ENCODE results near the gene ZNHIT3.

ZNHIT3 gene

DNA sequence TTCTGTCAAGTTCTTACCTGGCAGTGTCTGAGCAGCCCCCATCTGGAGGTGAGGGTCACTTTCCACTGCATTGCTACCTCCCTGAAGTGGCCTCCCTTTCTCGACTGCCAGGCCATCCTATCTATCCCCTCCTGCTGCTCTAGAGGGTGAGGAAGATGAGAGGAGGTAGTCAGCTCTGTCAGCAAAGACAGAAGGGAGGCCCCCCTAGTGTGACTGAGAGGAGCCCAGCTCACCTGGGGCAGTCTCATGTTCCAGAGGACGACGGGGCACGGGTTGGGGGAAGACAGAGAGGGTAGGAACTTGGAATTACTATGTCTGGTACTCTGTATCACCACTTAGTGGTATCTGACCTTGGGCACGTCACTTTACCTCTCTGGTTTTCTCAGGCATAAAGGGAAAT, 26.2 kb downstream of the ZNHIT3 start:
- DNase-seq (ENCODE audit: low read depth) = no peak

DNA sequence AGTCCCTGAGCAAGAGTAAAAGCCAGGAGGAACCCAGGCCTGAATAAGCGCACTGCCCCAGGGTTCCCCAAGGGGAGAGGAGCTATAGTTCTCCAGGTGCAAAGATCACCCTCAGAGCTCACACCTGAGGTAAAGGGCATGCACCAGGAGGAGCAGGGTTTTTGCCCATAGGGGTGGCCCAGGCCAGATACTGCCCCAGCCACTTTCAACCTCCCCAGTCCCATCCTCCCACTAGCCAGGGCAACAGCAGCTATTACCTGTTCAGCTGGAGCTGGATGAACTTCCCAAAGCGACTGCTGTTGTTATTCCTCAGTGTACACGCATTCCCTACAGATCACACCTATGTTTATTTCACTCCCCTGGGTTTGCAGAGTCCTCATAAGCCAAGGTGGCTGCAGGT, 28.4 kb downstream of the ZNHIT3 start:
- DNase-seq (ENCODE audit: low read depth) = no peak

- no peak for DNase-seq (ENCODE audit: low read depth)
These were observed 29.4 kb downstream of the ZNHIT3 start for GRCh38 chr17:36515837-36516236.

DNA sequence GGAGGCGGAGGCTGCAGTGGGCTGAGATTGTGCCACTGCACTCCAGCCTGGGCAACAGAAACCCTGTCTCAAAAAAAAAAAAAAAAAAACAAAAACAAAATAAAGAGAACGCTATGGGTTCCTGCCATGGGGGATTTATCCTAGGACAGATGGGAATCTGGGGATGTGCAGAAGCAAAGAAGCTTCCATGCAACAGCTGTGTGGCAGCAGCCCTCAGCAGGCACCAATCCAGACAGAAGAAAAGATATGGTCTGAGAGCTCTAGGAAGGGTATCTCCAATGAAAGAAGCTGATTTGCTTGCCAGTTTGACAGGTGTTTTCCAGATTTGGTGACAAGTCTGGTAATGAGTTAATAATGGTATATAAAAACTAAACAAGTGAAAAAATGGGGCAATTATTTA, 36.6 kb downstream of the ZNHIT3 start:
- DNase-seq (ENCODE audit: low read depth) = no peak

GRCh38 chr17:36524428-36524876, 38.0 kb downstream of the ZNHIT3 start:
- no peak for DNase-seq (ENCODE audit: low read depth)

GRCh38 chr17:36525113-36525512, 38.6 kb downstream of the ZNHIT3 start:
- DNase-seq (ENCODE audit: low read depth) = no peak

DNA sequence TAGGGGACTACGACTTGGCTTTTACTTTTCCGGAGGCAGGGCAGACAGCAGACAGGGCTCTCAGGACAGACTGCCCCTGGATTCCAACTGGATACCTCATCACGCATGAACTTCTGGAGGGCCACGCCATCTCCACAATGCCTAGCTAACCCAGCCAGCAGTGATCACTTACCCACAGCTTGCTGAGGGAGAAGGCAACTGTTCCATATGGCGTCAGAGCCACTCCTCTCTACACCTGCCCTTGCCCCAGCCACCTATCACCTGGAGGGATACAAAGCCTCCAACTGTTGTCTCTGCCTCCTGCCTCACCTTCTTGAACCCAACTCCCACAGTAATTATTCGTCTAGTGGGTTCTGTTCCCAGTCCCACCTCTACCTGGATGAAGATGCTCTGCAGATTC, 39.4 kb downstream of the ZNHIT3 start:
- no peak for DNase-seq (ENCODE audit: low read depth)

DNA sequence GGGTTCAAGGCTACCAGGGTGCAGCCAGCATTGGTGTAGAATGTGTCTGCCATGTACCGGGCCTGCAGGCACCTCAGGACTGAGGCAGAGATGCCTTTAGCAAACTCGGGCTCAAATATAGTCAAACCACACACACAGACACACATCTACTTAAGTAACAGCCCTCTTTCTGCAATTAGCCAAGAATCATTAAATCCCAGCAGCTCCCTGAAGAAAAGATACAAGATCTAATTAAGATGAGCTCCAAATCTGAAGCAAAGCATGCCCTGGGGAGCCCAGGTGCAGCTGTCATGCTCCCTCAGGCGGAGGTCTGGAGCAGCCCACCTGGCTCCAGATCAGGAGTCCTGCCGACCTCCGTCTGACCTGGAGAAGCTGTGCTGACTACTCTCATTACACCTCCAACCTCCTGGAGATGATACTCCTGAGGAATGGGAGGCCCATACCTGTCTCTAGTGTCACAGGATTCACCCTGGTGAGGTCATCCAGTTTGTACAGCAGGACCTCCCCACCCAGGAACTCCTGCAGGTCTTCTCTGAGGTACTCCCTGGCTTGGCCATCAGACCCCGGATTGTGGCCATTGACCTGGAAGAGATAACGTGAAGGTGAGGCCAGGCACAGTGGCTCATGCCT, 41.3 kb downstream of the ZNHIT3 start:
- DNase-seq (ENCODE audit: low read depth) = no peak

DNA sequence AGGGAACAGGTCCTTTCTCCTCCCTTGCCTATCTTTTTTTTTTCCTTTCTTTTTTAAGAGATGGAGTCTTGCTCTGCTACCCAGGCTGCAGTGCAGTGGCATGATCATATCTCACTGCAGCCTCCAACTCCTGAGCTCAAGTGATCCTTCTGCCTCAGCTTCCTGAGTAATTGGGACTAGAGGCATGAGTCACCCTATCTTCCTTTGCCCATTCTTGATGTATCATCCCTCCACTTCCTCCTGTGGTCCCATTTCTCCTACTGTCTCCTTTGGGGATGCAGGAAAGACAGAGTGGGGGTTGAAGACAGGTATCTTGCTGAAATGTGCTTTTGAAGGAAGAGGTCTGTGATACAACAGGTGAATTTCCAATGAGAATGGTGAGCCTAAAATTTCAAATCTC, 42.6 kb downstream of the ZNHIT3 start:
- no peak for DNase-seq (ENCODE audit: low read depth)

- no peak for DNase-seq (ENCODE audit: low read depth)
These were observed 46.0 kb downstream of the ZNHIT3 start for GRCh38 chr17:36532435-36532975.

GRCh38 chr17:36533935-36534839, 47.7 kb downstream of the ZNHIT3 start:
- DNase-seq (ENCODE audit: low read depth) = no peak

GRCh38 chr17:36534840-36535668, 48.6 kb downstream of the ZNHIT3 start, which contains the start of the genes MYO19 and PIGW:
Gene MYO19, minus strand, starts transcription at chr17:36534868. Its CDS starts 2,330 bp downstream, at chr17:36532538.
Gene PIGW, plus strand, starts transcription at chr17:36534987. Its CDS starts 2,115 bp downstream, at chr17:36537102.
- peak; percentile 74 for DNase-seq (ENCODE audit: low read depth)

DNA sequence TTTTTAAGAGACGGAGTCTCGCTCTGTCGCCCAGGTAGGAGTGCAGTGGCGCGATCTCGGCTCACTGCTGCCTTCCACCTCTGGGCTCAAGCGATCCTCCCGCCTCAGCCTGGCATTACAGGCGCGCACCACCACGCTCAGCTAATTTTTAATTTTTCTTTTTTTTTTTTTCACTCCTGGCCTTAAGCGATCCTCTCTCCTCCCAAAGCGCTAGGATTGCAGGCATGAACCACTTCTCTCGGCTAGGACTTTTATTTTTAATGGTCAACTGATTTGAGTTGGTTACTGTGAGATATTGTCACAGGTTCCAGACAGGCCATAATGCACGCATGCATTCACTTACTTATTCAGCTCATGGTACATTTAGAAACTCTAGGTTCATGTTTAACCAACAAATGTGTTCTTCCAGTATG, 49.2 kb downstream of the ZNHIT3 start:
- DNase-seq (ENCODE audit: low read depth) = no peak

GRCh38 chr17:36540696-36541095, 54.2 kb downstream of the ZNHIT3 start:
- DNase-seq (ENCODE audit: low read depth) = no peak

- no peak for DNase-seq (ENCODE audit: low read depth)
These were observed 56.3 kb downstream of the ZNHIT3 start for GRCh38 chr17:36542755-36543154.

DNA sequence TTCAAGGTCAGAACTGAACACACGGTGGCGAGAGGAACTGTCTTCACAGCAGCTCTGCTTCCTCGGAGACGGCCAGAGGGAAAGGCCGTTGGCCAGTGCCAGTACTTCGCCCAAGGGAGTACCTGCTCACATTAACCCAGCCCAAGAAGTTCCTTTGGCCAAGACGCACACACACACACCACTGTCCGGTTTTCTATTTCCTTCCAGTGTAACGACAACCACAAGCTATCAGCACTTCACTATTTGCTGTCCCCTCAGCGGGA, 57.5 kb downstream of the ZNHIT3 start:
- DNase-seq (ENCODE audit: low read depth) = no peak

DNA sequence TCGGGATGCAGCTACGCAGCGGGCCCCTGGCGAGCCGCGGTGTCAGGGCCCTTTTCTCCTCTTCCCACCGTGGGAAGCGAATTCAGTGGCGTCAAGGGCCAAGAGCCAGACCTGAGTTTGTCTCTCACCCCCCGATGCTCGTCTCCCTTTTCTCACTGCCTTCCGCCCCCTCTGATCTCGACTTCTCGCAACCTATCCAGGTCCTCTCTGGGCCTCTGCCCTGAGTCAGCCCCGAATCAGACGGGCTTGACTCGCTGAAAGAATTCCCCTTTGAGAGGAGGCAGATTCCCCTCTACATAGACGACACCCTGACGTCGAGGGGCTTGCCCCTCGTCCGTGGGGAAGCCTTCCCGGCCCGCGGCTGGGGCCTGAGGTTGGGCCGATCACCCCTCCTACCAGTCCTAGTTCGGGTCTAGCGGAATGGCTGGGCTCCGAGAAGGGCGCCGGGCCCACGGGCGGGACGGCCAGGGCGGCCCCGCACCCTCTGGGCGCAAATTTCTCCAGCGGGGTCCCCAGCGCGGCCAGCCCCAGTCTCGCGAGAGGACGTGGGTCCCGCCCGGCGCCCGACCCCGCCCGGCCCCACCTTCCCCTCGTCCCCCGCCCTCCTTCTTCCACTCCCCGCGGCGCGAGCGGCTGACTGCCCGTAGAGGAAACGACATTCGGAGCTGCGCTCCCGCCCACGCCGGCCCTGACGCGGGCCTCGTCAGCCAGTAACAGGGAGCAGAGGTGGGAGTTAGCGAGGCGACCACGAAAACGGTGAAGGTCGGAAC, 58.0 kb downstream of the ZNHIT3 start, which contains the start of gene GGNBP2:
GGNBP2 (plus strand) TSS at position 613 of the 770 bp plus-strand sequence. CDS start 806 bp downstream, outside the sequence.
- peak; percentile 78 for DNase-seq (ENCODE audit: low read depth)

DNA sequence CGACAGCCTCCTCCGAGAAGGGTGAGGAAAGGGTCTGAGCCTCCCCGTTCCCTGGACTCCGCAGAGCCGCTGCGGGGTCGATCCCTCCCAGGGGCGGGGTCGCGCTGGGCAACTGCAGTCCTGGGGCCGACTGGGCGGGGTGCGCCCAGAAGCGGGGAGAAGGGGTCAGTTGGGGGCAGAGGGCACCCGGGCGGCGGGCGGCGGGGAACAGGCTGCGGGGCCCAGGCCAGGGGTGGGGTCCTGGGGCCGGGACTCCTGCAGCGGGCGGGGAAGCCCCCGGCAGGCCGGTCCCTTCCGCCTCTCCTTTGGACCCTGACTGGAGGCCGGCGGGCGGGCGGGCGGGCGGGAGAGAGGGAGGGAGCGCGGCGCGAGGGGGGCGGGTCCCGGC, 58.6 kb downstream of the ZNHIT3 start:
- DNase-seq (ENCODE audit: low read depth) = no peak

Measured in stimulated activated CD8-positive, alpha-beta memory T cell treated with anti-CD3 and anti-CD28 coated beads, Interleukin-7, amount 100 ng/mL, for 24 hours (primary cell).